HG02840 (cell line): ENCODE data around the gene CDKAL1.
A peak's percentile ranks its signal among the peaks of the same experiment; 100 is the strongest.

Source experiments
- ATAC-seq: cut with Tn5 transposase; IDR thresholded peaks from one replicate; pipeline ENCODE4 v1.9.1; 2021; ENCODE audit warnings: mild to moderate bottlenecking, moderate library complexity, moderate number of reproducible peaks; ENCODE audit not compliant: unreplicated experiment, low FRiP score

The CDKAL1 gene

DNA sequence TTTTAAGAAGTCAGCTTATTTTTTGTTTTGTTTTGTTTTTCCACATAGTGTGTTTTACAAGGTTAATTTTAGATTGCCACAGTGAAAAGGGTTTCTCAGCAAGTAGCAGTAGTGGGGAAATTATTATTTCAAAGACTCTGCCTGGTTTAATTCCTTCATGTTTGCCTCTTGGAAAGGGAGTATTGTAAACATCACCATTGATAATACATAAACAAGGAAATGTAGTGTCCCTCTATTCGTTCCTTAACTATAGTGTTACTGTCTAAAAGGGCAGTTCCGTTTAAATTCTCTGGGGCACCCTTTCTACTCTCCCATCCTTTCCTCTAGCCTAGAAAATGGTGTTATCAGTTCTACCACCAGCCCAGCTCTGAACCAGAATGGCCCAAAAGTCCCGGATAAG is 668.3 kb downstream of the CDKAL1 start:
- no peak for ATAC-seq

DNA sequence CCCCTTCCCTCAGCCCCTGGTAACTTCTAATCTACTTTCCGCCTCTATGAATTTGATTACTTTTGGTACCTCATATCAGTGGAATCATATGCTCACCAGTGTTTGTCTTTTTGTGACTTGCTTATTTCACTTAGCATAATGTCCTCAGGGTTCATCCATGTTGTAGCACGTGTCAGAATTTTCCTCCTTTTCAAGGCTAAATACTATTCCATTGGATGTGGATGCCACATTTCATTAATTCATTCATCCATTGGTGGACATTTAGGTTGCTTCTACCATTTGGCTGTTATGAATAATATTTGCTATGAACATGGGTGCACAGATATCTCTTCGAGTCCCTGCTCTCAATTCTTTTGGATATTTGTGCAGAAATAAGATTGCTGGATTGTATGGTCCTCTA is 670.7 kb downstream of the CDKAL1 start:
- ATAC-seq = no peak

DNA sequence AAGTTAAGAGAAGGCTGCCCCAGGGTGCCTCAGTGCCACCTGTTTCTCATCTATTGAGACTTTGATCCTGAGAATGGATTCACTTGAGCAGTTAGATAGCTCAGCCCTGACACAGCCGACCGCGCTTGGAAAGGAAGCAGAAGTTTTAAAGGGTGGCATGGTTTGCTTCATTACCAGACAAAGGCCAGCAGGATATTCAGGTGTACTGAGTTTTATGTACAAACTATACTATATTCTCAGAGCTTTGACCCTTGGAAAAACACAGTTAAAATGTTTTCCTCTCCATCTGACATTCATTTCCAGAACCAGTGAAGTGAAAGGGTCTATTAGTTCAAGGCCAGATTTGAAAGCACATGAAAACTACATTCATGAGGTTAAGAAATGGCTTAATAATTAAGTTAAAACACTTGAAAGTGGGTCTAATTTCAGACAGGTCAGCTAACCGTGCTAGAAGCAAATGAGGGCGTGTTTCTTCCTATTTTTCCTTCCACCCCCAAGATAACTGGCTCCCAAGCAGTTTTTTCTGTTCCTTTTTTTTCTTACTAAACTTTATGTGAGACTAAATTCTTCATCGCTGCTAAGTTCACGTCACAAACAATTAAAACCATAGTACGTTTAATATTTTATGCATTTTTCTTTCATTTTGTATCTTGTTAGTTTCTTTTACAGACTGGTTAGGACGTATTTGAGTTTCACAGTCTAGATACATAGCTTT is 674.0 kb downstream of the CDKAL1 start:
- ATAC-seq = no peak

DNA sequence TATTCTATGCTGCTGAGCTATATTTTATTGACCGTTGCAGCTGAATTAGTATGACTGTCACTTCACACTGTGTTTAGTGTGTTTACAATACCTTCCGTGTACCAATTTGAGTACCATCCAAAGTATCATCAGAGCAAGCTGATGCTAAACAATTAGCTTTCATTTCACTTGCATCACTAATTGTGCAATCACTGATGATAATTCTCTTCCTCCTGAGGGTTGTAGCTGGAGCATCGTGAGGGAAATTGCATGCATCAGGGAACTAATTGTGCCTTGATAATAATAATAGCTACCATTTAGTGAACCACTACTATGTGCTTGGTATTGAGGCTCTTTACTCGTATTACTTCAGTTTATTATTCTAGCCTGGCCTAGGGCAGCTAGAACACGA is 674.5 kb downstream of the CDKAL1 start:
- ATAC-seq = no peak

DNA sequence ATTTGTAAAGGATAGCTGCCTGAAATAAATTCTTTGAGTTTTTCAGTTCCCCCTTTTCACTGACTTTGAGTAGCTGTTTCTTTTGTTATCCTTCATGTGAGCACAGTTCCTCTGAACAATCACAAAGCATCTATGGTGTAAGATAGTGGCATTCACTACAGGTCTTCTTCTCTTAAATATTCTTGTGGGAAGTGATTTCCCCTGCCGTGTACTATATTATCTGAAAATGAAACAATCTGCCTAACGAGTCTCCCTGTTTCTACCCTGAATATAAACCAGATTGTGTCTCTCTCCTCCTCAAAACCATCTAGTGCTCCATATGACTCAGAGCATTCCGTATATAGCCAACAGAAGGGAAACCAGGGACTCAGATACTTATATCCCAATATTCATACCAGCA is 679.2 kb downstream of the CDKAL1 start:
- peak; percentile 53 for ATAC-seq

DNA sequence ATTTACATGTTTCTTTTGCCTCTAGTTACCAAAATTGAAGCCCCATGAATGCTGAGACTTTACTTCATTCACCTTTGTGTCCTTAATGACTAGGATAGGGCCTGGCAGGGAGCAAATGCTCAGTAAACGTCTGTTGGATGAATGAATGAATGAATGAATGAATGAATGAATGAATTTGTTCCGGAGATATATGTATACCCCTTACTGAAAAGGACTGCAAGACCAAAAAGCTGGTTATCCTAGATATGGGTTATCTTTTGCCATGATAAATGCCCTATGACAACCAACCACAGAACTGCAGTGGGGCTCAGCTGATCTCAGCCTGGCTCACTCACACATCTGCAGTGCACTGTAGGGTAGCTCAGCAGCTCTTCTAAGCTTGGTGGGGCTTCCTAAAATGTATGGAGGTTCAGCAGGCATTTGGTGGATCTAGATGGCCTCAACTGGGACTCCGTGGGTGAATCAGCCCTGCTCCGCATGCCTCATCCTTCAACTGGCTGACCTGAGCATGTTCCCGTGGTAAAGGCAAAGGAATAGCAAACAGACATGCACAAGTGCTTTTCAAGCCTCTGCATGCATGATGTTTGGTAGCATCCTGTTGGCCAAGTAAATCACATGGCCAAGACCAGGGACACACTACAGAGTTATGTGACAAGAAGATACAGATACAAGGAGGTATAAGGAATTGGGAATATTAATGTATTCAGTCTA is 680.6 kb downstream of the CDKAL1 start:
- ATAC-seq = no peak

DNA sequence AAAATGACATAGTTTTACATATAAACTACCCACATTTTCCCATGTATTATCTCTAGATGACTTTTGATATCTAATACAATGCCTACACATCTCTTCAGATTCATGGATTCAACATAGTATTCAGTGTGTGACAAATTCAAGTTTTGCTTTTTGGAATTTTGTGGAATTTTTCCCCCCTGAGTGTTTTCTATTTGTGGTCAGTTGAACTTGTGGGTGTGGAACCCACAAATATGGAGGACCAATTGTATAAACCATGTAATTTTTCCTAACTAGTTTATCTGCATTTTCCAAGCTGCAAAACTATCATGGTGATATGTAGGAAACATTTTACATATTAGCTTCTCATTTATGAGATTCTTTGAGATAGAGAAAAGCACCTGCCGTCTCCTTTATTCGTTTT is 685.0 kb downstream of the CDKAL1 start:
- ATAC-seq = no peak

DNA sequence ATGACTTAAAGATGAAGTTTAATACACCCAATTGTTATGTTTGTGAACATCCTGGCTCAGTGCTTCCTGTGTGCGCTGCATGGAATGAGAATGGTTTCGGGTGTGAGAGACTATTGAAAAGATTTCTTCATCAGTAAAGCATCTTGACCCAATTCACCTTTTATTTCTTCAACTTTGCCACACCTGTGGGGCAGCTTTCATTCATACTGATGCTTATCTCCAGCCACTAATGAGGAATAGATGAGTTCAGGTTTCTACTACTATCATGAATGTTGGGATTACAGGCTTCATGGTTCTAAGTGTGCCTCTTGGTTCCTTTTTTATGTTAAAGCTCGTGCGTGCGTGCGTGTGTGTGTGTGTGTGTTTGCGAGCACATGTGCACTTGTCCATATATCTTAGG is 685.6 kb downstream of the CDKAL1 start:
- ATAC-seq = no peak

DNA sequence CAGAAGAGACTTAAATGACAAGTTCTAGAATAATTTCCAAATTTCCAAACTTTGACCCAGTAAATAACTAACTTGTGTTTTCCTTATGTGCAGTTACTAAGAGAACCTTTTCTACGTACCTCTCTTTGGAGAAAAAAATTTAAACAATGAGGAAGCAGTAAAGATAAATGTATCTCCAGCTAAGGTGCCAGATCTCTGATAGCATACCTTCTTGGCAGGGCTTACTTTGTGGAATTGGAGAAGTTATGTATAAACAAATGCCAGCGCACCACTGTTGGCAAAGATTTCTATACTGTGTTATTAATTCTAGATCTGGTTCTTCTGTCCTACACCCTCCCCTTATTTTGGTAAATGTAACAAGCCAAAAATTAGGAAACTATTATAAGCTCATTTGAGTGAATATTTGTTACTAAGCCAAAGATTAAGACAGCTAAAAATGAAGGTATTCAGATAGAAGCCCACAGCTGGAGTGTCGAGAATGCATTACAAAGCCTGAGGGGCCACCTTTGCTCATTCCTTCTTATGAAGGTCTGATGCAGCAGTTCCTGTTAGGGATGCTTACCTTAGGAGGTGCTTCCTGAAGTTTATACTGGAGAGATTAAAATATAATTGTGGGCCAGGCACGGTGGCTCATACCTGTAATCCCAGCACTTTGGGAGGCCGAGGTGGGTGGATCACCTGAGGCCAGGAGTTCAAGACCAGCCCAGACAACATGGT is 686.2 kb downstream of the CDKAL1 start:
- no peak for ATAC-seq

DNA sequence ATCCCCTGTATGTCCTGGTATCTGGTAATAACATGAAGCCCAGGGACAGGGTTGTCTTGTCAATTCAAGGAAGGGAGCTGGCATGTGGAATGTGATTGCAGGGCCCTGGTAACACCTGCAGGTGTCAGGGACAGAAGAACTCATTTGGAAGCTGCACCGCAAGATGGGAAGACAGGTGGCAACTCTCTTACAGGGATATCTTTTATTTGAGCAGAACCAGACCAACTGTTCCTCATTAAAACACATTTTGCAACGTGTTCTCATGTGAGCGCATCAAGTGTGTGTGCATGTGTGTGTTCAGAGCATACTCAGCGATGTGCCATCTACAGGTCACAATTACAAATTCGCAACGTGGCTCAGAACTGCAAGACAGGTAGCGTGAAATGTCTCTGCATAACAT is 688.4 kb downstream of the CDKAL1 start:
- ATAC-seq = no peak

DNA sequence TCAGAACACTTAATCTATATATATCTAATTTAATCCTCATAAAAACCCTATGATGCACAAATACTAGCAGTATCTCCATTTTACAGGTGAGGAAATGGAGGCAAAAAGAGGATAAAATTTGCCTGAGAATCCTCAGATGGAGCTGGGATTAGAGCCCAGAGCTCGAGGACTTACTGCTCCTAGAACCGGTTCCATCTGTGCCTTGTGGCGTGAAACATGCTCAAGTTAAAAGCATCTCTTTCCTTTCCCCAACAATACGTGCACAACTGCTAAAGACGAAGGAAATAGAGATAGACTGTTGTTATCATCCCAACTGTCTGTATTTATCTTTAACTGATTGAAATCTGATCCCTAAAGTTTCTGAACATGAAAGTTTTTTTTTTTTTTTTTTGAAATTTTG is 691.7 kb downstream of the CDKAL1 start:
- ATAC-seq = no peak

DNA sequence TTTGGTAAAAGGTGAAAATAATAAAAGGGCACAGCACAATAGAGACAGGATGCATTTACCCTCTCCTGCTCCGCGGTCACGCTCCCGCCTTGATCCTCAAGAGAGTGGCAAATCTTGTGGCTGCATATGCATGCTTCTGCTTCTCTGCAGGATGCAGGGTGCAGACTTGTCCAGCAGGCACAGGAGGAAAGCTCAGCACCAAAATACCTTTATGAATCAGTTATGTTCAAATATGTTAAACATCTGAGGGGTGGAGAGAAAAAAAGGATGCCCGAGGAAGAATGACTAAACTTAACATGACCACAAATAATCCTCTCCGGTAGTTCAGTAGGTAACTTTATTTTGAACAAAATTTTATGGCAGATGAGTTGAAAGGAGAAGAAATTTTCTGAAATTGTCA is 693.2 kb downstream of the CDKAL1 start:
- ATAC-seq = no peak

DNA sequence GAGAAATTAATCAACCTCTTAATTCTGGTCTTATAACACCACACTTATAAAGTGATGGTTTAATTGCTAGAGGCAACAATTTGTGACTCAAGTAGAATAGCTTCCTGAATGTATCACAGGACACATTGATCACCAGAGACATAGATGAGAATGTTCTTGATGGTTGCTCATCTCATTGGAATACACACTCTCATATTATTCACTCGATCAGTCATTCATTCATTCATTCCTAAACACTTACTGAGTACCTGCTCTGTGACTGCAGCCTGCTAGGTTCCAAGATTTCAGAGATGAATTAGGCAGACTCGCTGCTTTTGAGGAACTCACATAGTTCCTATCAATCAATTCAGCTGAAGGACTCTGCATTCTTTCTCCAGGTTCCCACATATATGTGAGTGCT is 694.2 kb downstream of the CDKAL1 start:
- no peak for ATAC-seq

DNA sequence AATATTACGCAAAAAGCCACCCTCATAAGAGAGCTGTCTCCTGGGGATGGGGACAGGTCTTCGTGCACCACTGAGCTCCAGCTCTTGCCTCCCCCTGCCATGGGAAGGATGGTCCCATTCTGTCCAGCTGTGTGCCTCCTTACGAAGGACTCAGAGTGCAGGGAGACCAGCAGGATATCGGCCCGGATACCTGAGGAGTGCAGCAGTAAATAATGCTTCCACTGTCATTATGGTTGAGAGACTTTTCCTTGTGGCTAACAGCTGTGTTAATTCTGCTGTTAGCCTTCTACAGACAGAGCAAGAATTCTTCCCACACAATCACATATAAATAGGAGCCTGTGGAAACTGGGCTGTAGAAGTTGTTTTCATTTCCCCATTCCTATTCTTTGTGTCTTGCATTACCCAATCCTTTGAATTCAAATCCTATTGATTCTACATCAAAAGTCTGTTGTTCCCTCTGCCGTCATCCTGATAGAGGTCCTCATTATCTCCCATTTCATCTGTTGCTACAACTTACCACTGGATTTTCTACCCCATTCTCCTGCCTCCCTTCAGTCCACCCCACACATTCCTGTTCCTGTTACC is 694.7 kb downstream of the CDKAL1 start:
- ATAC-seq = no peak

DNA sequence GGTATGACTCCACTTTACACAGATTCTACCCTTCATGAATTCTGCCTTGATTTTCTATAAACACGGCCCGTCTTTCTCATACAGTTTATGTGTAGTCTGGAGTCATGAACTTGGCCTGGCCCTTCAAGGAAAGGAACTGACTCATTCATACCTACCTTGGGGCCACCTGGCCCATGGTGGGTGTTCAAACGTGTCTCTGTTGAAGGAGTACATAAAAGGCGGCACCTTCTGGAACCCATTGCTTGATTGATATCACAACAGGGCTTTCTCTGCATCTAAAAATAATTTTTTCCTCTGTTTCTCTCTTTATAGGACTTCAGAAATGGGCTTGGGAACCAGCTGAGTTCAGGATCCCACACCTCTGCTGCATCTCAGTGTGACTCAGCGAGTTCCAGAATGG is 696.3 kb downstream of the CDKAL1 start:
- ATAC-seq = no peak

DNA sequence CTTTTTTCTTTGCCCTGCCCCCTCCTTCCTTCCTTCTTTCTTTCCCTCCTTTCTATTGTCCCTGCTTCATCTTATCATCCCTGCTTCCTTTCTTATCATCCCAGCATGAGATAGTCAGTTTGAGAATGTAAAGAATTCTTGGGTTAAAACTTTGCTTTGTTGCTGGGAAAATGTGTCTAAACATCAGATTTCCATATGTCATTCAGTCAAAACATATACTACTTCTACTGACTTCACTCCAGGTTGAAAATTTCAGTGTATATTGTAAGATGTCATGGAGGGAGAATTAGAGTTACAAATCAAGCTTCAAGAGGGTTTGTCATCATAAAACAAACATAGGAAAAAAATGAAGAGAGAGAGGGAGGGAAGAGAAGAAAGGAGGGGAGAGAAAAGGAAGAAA is 700.9 kb downstream of the CDKAL1 start:
- no peak for ATAC-seq

DNA sequence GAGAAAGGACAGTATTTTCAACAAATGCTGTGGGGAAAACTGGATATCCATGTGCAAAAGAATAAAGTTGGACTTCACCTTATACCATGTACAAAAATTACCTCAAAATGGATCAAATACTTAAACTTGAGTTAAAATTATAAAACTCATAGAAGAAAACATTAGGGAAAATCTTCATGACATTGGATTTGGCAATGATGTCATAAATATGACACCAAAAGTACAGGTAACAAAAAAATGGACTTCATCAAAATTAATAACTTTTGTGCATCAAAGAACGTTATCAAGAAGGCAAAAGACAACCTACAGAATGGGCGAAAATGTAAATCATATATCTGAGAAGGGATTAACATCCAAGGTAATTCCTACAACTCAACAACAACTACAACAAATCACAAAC is 704.0 kb downstream of the CDKAL1 start:
- no peak for ATAC-seq

DNA sequence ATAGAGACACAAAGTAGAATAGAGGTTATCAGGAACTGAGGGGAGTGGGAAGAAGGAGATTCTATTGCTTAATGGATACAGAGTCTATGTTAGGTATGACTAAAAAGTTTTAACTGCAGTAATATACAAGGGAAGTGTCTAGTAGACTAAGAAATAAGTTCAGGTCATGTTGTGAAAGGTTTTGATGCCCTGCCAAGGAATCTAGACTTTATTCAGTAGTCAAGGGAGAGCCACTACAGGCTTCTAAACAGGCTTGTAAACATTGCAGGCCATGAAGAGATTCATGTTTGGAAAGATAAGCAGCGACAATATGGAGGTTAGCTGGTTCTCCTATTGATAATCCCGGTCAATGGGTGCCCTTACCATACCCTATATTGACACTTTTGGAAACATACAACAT is 706.5 kb downstream of the CDKAL1 start:
- no peak for ATAC-seq

DNA sequence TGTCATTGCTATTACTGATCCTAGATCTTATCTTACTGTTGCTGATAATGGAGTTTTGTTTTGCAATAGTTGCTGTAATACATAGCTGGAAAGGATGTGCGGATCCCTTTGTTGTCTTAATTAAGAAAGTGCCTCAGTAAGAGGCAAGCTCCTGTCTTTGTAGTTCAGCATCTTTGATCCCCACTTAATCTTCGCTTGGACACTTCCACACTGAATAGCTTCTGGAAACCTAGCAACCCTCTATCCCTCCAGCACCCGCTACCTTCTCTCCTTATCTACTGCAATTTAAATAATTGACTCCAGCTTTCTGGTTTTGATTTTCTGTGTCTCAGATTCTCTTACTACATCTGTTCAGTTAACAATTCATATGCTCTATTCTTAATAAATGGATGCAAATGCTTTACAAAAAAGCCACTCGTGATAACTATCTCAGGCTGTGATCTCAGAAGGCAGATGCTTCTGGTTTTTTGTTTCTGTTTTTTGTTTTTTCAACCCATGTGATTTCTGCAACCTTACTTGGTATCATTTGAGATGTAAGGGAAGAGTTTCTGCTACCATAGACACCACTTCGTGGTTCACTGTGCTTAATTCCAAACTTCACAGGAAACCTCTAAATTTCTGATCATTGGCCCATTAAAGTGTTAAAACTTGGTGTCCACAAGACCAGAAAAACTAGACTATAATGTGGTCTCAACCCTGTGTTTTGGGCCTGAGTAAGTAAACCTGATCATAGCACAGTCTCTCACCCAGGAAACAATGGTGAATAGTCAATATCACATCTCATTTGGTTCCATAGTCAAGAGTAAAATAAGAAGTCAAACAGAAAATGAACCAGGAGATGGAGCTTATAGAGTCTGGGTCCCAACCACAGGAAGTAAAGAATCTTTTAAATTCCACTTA is 707.2 kb downstream of the CDKAL1 start:
- ATAC-seq = no peak

DNA sequence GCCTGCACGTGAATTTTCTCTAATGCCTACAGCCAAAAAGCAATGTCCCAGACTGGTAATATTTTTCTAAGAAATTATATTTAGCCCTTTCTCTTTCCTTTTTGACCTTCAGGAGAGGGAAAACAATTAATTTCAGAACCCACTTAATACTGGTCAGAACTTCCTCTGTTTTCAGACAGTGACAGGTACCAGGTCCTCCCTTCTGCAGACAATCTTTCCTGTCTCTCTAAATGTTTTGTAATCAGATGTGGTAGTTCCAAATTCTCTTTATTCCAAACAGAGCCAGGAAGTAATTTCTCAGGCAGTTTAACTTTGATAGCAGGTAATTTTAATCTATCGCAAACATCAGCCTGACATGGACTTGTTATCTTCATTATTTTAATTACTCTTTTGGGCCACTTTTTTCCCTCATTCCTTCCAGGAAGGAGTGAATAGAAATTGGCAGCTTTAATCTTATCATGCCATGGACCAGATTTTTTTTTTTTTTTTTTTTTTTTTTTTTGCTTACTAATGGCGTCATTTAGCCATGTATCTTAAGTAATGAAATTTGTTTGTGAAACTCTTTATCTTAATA is 710.7 kb downstream of the CDKAL1 start:
- no peak for ATAC-seq
